GM19239 (cell line): ENCODE data around the gene UNC5C.

Experiments
- DNase-seq: peaks from one replicate; pipeline ENCODE4 v3.0.0; 2011; ENCODE audit warnings: low spot score; ENCODE audit not compliant: insufficient read length
- FAIRE-seq: peaks from 2 replicates; lab custom pipeline; 2011; peaks lifted over from hg19 to GRCh38; lab: Jason Lieb, UNC

Gene UNC5C

GRCh38 chr4:95411371-95412088, 137.2 kb downstream of the UNC5C start:
- no peak for FAIRE-seq

DNA sequence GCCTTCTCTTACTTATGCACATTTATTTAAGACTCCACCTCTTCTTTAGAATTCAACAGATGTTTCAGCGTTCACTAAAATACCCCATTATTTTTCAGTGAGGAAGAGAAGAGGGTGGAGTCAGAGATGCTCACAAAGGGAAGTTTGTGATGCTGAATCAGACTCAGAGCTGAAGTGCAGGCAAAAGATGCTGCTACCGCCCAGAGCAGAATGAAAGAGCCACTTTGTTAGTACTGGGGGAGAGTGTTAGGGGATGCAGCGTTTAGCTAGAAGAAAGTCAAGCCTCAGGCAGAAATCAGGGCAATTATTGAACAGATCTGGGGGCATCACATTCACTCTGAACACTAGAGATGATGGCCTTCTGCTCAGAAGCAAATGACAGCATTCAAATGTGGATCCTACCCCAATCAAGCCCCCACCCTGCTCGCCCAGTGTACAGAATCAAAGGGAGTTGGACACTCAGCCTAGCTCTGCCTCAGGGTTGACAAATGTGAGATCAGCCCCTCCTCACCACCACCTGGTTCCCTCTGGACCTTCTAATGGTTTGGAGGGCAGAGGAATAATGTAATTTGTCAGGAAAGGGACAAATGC, 138.3 kb downstream of the UNC5C start:
- FAIRE-seq, result no peak
- DNase-seq, result no peak

More at GRCh38 chr4:95411371-95412088, 137.2 kb downstream of the UNC5C start:
- no peak for DNase-seq

DNA sequence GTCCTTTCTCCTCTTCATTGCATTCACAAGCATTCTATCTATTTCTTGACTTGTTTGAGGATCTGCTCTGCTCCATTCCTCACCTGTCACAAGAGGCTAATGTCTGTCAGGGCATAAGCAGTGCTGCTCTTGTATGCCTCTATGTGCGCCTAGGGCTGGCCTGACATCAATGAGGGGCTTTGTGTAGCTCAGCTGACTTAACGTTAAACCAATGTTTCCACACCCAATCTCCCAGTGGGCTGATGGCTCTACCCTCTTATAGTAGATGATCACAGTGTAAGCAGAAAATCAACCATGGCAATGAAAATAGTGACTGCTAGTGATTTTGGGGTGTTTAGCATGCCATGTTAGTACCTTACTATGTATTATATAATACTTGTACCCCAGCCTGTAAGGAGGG, 139.0 kb downstream of the UNC5C start:
- FAIRE-seq, result no peak
- DNase-seq, result no peak

GRCh38 chr4:95409127-95409526, 139.6 kb downstream of the UNC5C start:
- no peak for FAIRE-seq

DNA sequence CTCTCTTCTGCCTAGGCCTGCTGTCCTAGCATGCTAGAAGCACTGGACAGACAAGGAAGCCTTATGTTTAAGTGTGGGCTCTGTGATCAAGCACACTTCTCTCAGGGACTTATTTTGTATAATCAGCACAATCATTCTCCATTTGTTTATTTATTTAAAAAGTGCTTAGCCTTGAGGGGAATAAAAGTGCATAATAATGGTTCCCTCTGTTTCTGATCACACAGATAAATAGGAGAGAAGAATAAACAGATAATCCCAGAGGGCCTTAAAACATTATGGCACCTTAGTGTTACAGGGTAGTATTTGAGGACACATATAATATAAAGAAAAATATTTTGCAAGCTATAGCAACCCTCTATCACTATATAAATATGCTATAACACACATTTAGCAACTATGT, 146.5 kb downstream of the UNC5C start:
- FAIRE-seq (no peak), DNase-seq (no peak)

More at GRCh38 chr4:95409127-95409526, 139.6 kb downstream of the UNC5C start:
- no peak for DNase-seq

DNA sequence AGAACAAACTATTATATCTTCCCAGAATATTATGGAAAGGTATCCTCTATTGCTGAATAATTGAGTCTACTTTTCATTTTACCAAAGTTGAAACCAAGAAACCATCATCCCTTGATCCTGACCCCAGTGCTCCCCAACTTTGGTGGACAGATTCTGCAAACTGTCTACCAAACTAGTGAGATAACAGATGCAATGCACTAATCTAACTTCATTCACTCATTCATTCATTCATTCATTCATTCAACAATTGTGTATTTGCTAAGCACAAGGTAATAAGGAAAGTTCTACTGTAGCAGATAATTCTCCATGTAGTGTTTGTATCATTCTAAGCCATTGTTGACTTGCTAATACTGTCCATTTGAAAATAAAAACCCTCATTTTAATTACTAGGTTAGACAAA, 150.6 kb downstream of the UNC5C start:
- DNase-seq, result no peak
- no peak for FAIRE-seq

DNA sequence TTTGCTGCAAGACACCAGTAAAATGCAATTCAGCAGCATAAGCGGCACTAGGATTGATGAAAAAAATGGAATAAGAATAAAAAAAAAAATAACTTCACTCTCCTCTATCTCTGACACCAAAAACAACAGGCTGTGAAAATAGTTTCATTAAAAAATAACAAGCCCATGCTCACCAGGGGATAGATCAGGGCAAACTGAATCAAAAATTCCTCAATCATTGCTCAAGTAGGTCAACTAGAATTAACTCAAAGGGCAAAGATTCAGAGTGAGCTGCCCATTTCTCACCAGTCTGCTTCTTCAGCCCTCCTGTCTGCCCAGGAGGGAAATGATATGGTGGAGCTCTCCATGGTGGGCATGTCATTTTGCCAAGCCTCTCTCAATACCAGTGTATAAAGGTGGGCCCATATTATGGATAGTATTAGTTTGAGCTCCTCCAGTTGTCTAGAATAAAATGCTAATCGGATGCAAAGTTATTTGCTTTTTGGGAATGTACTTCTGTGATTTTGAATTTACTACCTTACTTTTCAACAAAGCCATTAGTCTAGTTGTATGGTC, 153.9 kb downstream of the UNC5C start:
- FAIRE-seq (no peak), DNase-seq (no peak)

- no peak for FAIRE-seq
- no peak for DNase-seq
These were observed 155.0 kb downstream of the UNC5C start for GRCh38 chr4:95393821-95394220.

DNA sequence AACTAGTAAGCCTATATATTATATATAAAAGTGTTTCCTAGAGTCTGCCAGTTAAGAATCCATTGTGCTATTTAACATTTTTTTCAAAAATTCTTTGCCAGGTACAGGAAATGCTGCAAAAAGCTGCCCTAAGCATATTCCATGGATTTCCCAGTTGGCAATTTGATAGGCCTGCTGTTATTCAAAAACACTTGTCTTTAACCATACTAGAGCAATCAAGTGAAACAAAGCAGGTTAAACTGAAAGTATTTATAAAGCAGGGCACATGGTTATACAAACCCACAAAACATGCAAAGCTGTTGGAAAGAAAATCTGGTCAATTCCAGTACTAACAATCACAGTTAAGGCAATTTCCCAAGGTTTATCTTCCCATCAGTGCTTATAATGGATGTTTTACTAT, 159.9 kb downstream of the UNC5C start:
- DNase-seq, result no peak
- FAIRE-seq, result no peak

DNA sequence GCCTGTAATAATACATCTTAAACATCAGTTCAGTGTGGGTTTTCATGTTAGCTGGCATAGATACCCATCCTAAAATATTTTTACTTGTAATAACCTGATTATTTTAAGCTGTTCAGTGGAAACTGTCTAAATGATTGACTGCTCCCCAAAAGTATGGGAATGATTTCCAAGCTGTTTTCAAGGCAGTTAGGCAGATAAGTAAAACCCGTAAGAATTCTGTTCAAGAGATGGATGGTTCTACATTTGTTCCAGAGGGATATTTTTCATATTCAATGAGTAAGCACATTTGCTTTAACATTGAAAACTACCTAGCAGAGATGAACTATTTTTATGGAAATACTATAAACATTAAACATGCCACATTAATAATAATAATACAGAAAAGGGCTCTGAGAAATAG, 161.1 kb downstream of the UNC5C start:
- no peak for DNase-seq
- FAIRE-seq, result no peak

DNA sequence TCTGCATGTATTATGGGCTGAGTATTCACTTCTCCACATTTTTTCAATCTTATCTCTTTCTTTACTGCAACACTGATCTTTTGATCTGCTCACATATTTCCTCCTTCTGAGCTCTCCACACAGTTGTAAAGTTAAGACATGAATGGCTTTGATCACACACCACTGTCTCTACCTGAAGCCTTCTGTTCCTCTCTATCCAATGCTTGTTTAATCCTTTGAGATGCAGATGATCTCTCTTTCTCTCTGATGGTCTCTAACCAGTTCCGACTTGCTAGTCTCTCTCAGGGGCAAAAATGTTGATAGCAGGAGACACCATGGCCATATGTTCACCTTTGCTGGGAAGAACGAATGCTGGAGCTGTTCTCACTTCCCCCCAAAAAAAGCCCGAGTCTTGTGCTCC, 162.4 kb downstream of the UNC5C start:
- FAIRE-seq (no peak), DNase-seq (no peak)

DNA sequence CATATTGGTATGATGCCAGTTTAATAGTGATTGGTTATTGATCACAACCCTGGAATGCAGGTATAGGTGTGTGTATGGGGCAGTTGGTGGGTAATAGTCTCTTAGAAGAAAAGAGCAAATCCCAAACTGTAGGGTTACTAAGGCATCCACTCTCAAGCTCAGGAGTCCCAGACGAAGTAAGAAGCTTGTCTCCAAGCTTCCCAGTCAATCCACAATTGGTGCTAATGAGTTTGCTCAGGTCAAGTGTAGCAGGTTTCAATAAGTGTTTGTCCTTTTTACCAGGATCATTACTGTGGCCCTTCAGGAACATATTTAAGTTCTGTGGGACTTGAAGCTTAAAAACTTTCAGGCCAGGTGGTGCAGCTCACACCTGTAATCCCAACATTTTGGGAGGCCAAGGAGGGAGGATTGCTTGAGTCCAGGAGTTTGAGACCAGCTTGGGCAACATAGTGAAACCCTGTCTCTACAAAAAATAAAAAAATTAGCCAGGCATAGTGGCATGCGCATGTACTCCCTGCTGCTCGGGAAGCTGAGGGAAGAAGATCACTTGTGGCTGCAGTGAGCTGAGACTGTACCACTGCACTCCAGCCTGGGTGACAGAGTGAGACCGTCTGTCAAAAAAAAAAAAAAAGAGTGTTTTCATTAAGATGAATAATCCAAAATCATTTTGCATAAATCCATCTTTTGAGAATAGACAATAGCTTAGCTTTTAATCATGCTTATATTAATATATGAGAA, 166.8 kb downstream of the UNC5C start:
- FAIRE-seq, result no peak
- DNase-seq, result no peak

DNA sequence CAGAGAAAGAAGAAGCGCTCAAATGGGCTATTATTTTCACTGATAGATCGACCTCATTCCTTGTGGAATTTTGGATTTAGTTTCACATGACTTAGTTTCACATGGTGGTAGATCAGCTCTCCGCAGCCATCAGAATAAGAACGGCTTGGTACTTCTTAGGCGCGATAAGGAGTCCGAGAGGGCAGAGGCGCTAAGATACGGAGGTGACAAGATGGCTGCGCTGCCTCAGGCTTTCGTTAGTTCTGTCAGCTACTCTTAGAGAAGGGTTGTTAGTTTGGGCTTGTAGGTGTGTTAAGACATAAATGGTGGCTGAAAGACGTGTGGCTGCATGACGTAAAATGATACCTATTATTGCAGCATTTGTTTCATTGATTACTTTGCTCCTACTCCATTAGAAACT, 169.1 kb downstream of the UNC5C start:
- no peak for FAIRE-seq
- no peak for DNase-seq

DNA sequence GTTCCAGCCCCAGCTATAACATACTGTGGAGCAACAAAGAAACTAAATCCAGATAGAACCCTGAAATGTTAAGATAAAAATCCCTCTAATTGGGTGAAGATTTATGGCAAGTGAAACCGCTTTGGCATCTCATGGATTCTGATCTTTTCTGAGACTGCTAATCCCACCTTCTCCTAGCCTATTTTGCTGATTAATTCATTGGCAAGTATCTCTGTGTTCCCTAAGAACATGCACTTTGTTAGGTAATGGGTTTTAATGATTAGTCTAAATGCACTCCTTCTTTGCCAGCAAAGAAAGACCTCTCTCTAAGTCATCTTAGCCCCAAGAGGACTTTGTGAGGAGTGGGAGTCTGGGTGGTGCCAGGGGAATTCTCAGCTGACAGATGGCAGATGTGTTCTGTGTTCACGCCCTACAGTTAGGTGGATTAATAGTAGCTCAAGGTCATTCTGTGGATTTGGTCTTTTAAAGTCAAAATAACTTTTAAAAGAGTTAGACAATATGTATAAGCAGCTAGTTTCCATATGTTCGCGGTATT, 171.3 kb downstream of the UNC5C start:
- DNase-seq (no peak), FAIRE-seq (no peak)

DNA sequence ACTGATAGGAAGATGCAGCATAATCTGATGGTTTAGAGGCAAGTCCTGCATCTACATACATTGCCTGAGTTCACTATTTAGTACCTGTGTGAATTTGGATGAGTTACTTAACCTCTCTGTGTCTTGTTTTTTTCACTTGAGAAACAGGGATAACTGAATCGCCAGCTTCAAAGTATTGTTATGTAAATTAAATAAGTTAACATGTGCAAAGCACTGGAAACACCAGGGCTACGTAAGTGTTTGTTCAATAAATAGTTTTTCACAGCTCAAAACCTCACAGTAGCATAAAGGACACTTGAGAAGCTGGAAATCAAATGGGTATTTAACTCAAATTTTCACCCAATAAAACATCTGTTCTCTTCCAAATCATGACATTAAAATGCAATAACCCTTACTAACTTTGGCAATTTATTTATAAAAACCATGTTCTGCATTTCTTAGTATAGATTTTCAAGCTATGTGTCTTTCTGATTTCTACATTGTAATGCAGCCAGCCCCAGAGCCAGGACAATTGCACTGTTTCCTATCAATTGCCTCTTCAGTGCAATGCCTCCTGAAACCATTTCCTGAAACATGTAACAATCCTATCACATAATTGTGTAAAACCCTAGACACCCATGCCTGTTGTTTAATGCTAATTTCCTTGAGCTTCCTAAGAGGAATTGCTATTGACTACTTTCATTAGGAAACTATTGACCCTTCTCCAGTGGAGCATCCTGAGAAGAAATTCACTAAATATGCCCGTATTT, 177.1 kb downstream of the UNC5C start:
- DNase-seq (no peak), FAIRE-seq (no peak)

DNA sequence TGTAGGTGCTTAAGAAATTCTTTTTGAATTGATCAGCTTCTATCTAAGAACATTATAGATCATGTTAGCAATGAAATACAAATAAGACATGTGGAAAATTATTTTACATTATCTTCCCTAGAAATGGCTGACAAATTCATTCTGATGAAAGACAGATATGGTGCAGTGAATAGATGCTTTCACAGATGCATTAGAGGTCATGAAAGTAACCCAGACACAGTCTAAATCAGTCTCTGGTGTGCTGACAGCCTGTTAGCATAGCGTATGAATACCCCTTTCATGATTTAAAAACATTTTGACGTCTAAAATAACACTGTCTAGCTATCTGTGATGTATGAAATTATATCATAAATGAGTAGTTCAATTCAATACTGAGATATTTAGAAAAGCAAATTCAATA, 180.9 kb downstream of the UNC5C start:
- FAIRE-seq (no peak), DNase-seq (no peak)

DNA sequence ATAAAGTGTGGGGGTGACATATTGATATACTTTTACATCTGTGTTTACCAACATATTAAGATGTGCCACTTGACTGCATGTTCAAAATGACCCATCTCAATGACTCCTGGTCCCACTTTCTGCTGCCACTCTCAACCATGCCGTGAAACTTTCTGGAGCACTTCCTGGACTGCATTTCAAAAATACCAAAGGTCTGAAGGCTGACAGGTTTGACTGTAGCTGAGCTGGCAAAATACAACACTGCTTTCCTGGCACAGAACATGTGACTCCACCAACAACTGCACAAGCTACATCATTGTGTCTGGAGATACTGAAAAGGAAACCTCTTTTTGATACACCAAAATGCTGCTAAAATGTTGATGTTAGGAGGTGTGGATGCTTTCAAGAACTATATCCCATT, 184.8 kb downstream of the UNC5C start:
- DNase-seq (no peak), FAIRE-seq (no peak)

DNA sequence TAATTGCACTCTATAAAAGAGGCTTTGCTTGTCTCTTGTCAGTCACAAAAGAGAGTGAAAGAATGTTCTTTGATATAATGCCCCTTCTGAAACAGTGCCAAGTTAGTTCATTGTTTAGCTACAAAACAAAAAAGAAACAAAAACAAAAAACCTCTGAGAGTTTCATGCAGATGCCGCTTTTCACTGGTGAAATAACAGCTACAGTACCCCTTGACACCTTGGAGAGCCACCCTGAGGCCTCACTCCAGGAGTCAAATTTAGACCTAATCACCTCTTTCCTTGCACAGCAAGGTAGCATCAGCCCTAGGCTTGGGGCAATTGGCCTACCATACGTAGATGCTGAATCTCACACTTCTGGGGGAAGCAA, 185.2 kb downstream of the UNC5C start:
- DNase-seq (no peak), FAIRE-seq (no peak)

- DNase-seq (no peak), FAIRE-seq (no peak)
These were observed 185.7 kb downstream of the UNC5C start for GRCh38 chr4:95362906-95363558.

GRCh38 chr4:95362066-95362465, 186.7 kb downstream of the UNC5C start:
- no peak for FAIRE-seq
- no peak for DNase-seq
